Gastrocnemius medialis (tissue), 4 donors: ENCODE data around the gene ETFBKMT. TPM values are rescaled to one million over a fixed set of nuclear protein-coding genes. Genes with fewer than 3 reads are reported as not detected.

ENCODE experiments used
- ATAC-seq, 2 donors: fragments of 150-250 bp; one replicate each; pipeline ENCODE4 v1.9.1; 2016
- DNase-seq, 2 donors: peaks; one replicate each; pipeline ENCODE4 v3.0.0-alpha.2; 2019
- H3K27ac ChIP-seq, 4 donors: fragments of 200-600 bp; sonication (generic); 1 replicate in 1 of 4; 2 replicates in 3 of 4; pipeline ENCODE4 v1.5.1; 2016 to 2018; ENCODE audit warnings: mild to moderate bottlenecking in 2 of 4, moderate library complexity in 1 of 4
- H3K27me3 ChIP-seq, 3 donors: fragments of 200-600 bp; sonication (generic) in 2 of 3; 1 replicate in 1 of 3; 2 replicates in 2 of 3; pipeline versions ENCODE4 v1.5.1 to v1.6.0; 2016 to 2019; ENCODE audit warnings: mild to moderate bottlenecking in 1 of 3, moderate library complexity in 1 of 3
- H3K36me3 ChIP-seq, 2 donors: fragments of 200-600 bp; sonication (generic) in 1 of 2; one replicate each; pipeline ENCODE4 v1.5.1; 2017 to 2018
- H3K4me1 ChIP-seq, 2 donors: fragments of 200-600 bp; sonication (generic) in 1 of 2; one replicate each; pipeline ENCODE4 v1.5.1; 2016 to 2017; ENCODE audit warnings: mild to moderate bottlenecking in 2 of 2
- H3K4me3 ChIP-seq, 4 donors: fragments of 200-600 bp; sonication (generic) in 3 of 4; 1 replicate in 1 of 4; 2 replicates in 3 of 4; pipeline ENCODE4 v1.5.1; 2016 to 2019; ENCODE audit warnings: mild to moderate bottlenecking in 2 of 4
- H3K9me3 ChIP-seq, 3 donors: fragments of 200-600 bp; sonication (generic) in 2 of 3; 1 replicate in 1 of 3; 2 replicates in 2 of 3; pipeline ENCODE4 v1.5.1; 2016 to 2019
- CTCF ChIP-seq, 5 experiments: fragments of 450-650 bp in 3 of 5; fragments of 200-600 bp in 2 of 5; sonication (generic) in 2 of 5; IDR thresholded peaks in 4 of 5; conservative IDR thresholded peaks in 1 of 5; 1 replicate in 4 of 5; 2 replicates in 1 of 5; pipeline ENCODE4 v1.5.1; 2016 to 2019; ENCODE audit warnings: antibody characterized with exemption in 5 of 5, mild to moderate bottlenecking in 3 of 5, moderate library complexity in 3 of 5
- POLR2A ChIP-seq, 2 donors: fragments of 450-650 bp; IDR thresholded peaks; one replicate each; pipeline ENCODE4 v1.6.1; 2017; ENCODE audit warnings: antibody characterized with exemption in 2 of 2, mild to moderate bottlenecking in 2 of 2, moderate library complexity in 2 of 2
- in situ Hi-C, 4 donors: fragments of 200-750 bp; cut with MboI; loops; one replicate each; pipeline versions ENCODE4 v1.15.0 to v1.8.0; 2017; ENCODE audit warnings: low sequenced_read_pairs in 4 of 4
- intact Hi-C: fragments of 100-400 bp; cut with DNase I; formaldehyde crosslinking; loops from one replicate; pipeline ENCODE4 v1.15.1; 2023; ENCODE audit warnings: low total_unique reads
- total RNA-seq, 4 donors: library from RNA; depleted of rRNA; stranded (reverse); fragments of >200 nt; gene quantifications; one replicate each; pipeline versions ENCODE4 v1.1.0 to v1.2.3, GENCODE V29; 2016

ETFBKMT gene
- total RNA-seq, result 10 to 100 TPM in 1 of 4 donors, 1 to 10 TPM in 3; 2.6 to 13.5 (median 5.0) TPM

- H3K4me3 ChIP-seq, result peak within 1 kb of the TSS; percentile 75 to 96 (median 90)
- no peaks in the 10 kb centered on the region for H3K27me3 ChIP-seq
- intact Hi-C loops (loop anchor here (1.0 to 10.0 kb wide), 5 partner anchors 69 to 653 kb away; partner anchors contain the start of genes BICD1, RESF1 and SINHCAF), in situ Hi-C loops (loop anchor here (10.0 to 25.0 kb wide), 5 partner anchors 303 to 1028 kb away; partner anchors contain the start of genes RESF1 (in 2 of the 4) and DNM1L (in 1 of the 4))
- peak; percentile 96 to 98 for ATAC-seq
- H3K36me3 ChIP-seq, result peaks cover 0 to 13% of the 10 kb centered on the region in 2 donors
- TF ChIP-seq POLR2A (IDR thresholded peaks at IDR 0.05) (peak; percentile 28 to 63), CTCF (IDR thresholded peaks at IDR 0.05 in 4 of 5, conservative IDR thresholded peaks at IDR 0.05 in 1 of 5) (peak; percentile 24 to 76 (median 64))
- H3K4me1 ChIP-seq, result peaks cover 4 to 12% of the 10 kb centered on the region in 2 donors
- DNase-seq, result peak; percentile 81 to 84
- H3K27ac ChIP-seq, result peak within 1 kb of the TSS; percentile 89 to 98 (median 95)
- H3K9me3 ChIP-seq, result no peaks in the 10 kb centered on the region
Measured at GRCh38 chr12:31659087-31659942, at the start of gene ETFBKMT. Gene ETFBKMT (plus strand): TSS chr12:31659688. CDS start chr12:31661954, 2,266 bp downstream.

GRCh38 chr12:31612819-31613218, 46.7 kb upstream of the ETFBKMT start:
- ATAC-seq (no peak), DNase-seq (no peak)
- Histone ChIP-seq H3K27me3 (no peaks in the 10 kb centered on the region), H3K36me3 (no peaks in the 10 kb centered on the region), H3K27ac (no peak overlapping the region), H3K4me3 (no peak overlapping the region), H3K4me1 (no peaks in the 10 kb centered on the region), H3K9me3 (peaks cover 0 to 8% (median 0%) of the 10 kb centered on the region in 3 donors)
- intact Hi-C loops, result no loop called here
- TF ChIP-seq CTCF (IDR thresholded peaks at IDR 0.05 in 4 of 5, conservative IDR thresholded peaks at IDR 0.05 in 1 of 5) (no peak), POLR2A (IDR thresholded peaks at IDR 0.05) (no peak)
- in situ Hi-C loops, result no loop called here

GRCh38 chr12:31618228-31619025, 41.1 kb upstream of the ETFBKMT start:
- ATAC-seq, result no peak
- intact Hi-C loops, result no loop called here
- TF ChIP-seq POLR2A (IDR thresholded peaks at IDR 0.05) (no peak), CTCF (IDR thresholded peaks at IDR 0.05 in 4 of 5, conservative IDR thresholded peaks at IDR 0.05 in 1 of 5) (no peak)

GRCh38 chr12:31620311-31620710, 39.2 kb upstream of the ETFBKMT start:
- Histone ChIP-seq H3K4me1 (no peaks in the 10 kb centered on the region), H3K4me3 (no peak overlapping the region), H3K27me3 (no peaks in the 10 kb centered on the region), H3K36me3 (no peaks in the 10 kb centered on the region), H3K9me3 (no peaks in the 10 kb centered on the region), H3K27ac (no peak overlapping the region)
- in situ Hi-C loops, result no loop called here
- intact Hi-C loops, result no loop called here
- TF ChIP-seq CTCF (IDR thresholded peaks at IDR 0.05 in 4 of 5, conservative IDR thresholded peaks at IDR 0.05 in 1 of 5), result no peak
- no peak for TF ChIP-seq POLR2A (IDR thresholded peaks at IDR 0.05)
- ATAC-seq (no peak), DNase-seq (no peak)

More at GRCh38 chr12:31618228-31619025, 41.1 kb upstream of the ETFBKMT start:
- no peaks in the 10 kb centered on the region for H3K27me3 ChIP-seq
- no peaks in the 10 kb centered on the region for H3K36me3 ChIP-seq
- no peak overlapping the region for H3K27ac ChIP-seq
- H3K4me3 ChIP-seq, result no peak overlapping the region
- H3K4me1 ChIP-seq, result no peaks in the 10 kb centered on the region
- no peaks in the 10 kb centered on the region for H3K9me3 ChIP-seq
- in situ Hi-C loops, result no loop called here
- DNase-seq, result no peak
